GM21619 (cell line): ENCODE measurements around the gene PDF.
A peak's percentile ranks its signal among the peaks of the same experiment; 100 is the strongest.
"Not testable (repeated sequence)": the region's sequence is repeated elsewhere in the genome, so short reads cannot be mapped to it uniquely, and the experiment has no call there.

Experiments used
- ATAC-seq: cut with Tn5 transposase; IDR thresholded peaks from one replicate; pipeline ENCODE4 v1.9.1; 2021; ENCODE audit not compliant: unreplicated experiment

PDF gene, protein sequence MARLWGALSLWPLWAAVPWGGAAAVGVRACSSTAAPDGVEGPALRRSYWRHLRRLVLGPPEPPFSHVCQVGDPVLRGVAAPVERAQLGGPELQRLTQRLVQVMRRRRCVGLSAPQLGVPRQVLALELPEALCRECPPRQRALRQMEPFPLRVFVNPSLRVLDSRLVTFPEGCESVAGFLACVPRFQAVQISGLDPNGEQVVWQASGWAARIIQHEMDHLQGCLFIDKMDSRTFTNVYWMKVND

DNA sequence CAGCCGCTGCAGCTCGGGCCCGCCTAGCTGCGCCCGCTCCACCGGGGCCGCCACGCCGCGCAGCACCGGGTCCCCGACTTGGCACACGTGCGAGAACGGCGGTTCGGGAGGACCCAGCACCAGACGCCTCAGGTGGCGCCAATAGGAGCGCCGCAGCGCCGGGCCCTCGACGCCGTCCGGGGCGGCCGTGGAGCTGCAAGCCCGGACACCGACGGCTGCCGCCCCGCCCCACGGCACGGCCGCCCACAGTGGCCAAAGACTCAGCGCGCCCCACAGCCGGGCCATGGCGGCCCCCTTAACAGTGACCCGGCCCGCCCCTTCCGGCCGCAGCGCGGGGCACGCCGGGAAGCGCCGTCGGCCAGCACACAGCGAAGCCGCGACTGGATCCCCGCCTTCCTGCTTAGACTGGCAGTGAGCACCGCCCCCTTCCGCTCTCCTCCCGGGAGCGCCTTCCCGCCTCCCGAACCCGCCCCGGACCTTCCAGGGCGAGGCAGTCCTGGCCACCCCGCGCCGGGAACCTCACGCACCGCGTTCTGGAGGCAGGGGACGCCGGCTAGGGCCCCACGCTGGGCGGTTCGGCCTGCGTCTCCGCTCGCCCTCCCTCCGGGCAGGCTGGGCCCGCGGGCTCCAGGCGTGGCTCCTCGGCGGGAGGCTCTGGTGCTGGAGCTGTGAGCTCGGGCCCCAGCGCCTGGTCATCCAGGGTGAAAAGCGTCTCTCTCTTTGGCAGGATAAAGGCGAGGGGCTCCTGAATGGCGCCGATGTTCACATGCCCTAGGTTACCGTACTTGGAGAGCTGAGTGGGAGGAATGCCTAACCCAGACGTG lies at the start of gene PDF:
Gene PDF (minus strand): TSS at position 303 of the 824 bp plus-strand sequence. CDS start 18 bp downstream, at position 285.
- ATAC-seq = peak; percentile 96

DNA sequence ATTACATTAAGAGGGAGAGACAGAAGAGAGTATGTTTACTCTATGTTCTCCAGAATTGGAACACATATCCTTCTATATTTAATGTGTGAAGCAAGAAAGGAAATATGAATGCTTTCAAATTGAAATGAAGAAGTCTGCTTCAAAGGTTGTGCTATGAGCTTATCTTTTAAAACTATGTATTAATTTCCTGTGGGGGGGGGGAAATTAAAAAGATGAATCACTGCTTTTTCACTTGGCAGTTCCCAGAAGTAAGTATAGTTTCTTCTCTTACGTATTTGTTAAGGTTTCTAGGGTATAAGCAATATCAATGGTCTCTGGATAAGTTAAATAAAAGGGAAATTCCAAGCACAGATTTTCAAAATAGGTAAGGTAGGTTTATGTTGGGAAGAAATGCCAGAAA lies 48.4 kb upstream of the PDF start:
- ATAC-seq = no peak

DNA sequence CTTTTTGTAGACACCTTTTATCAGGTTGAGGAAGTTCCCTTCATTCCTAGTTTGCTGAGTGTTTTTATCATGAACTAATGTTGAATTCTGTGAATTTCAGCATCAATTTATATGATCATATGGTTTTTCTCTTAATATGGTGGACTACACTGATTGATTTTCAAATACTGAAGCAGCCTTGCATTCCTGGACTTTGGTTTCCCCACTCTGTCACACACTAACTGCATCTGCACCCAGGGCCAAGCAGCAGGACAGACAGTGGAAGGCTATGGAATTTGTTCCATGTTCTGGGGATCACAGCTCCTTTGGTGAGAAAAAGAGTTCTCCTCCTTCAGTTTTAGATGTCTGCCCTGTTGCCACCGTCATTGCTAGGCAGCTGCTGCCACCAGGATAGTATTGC lies 47.6 kb upstream of the PDF start:
- no peak for ATAC-seq

DNA sequence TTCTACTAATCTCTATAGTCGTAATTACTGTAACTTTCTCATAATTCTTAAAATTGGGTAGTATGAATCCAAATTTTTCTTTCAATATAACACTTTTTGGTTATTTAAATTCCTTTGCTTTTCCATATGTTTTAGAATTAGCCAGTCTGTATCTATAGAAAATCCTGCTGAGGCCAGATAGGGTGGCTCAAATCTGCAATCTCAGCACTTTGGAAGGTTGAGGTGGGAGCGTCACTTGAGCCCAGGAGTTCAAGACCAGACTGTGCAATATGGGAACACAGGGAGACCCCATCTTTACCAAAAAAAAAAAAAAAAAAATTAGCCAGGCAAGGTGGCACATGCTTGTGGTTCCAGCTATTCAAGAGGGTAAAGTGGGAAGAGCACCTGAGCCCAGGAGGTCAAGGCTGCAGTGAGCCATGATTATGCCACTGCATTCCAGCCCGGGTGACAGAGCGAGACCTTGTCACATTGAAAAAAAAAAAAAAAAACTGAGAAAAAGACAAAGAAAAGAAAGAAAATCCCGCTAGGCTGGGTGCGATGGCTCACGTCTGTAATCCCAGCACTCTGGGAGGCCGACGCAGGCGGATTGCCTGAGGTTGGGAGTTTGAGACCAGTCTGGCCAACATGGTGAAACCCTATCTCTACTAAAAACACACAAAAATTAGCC lies 46.1 kb upstream of the PDF start:
- ATAC-seq = no peak

DNA sequence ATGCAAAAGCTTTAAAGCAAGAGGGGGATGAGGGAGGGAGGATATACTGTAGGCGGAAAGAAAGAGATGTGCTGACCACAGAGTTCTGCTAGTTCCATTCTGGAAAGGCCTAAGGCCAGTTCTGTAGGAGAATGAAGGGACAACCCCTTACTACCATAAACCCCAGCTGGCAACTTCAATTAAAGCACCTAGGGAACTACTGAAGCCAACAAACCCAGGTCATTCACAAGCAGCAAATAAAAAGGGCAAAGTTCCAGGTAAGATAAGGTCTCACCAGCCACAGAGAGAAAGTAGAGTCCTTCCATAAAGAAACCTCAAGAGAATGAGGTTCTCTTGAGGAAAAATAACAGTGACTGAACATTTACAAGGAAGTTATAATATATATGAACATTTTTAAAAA lies 42.6 kb upstream of the PDF start:
- no peak for ATAC-seq

DNA sequence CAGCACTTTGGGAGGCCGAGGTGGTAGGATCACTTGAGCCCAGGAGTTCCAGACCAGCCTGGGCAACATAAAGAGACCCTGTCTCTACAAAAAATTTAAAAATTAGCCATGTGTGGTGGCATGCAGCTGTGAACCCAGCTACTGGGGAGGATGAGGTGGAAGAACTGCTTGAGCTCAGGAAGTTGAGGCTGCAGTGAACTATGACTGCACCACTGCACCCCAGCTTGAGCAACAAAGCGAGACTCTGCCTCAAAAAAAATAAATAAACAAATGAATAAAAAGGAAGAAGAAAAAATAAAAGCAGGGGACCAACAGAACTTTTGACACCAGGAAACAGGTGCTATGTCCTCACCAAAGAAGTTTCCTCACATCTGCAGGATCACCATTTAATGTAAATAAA lies 41.2 kb upstream of the PDF start:
- ATAC-seq = no peak

DNA sequence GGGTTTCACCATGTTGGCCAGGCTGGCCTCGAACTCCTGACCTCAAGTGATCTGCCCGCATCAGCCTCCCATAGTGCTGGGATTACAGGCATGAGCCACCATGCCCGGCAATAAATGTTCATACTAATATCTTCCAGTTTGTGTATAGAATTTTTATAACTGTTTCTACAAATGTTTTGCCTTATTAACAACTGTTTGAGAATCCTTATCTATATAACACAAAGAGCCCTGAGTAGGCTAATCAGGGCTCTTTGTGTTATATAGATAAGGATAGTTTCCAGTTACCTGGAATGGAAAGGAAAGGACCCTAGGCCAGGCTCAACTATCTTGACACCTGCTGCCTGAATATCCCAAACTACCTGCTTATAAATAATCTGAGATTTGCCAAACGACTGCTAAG lies 38.5 kb upstream of the PDF start:
- no peak for ATAC-seq

DNA sequence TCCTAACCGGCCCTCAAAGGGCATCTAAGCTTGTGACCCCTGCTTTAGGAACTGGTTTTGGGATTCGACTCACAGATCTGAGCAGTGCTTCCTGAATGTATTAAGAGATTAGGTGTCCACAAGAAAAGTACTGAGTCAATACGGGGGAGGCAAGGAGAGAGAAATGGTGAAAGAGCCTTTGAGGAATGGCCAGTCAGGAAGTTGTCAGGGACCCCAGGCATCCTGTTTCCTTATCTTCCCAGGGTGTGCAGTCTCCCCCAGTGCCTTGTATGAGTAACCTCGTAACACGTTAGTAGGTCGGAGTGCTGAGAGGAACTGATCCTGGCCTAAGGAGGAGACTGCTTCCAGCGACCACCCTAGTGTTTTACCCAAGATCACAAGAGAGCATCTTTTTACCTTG lies 37.6 kb upstream of the PDF start:
- ATAC-seq = no peak

DNA sequence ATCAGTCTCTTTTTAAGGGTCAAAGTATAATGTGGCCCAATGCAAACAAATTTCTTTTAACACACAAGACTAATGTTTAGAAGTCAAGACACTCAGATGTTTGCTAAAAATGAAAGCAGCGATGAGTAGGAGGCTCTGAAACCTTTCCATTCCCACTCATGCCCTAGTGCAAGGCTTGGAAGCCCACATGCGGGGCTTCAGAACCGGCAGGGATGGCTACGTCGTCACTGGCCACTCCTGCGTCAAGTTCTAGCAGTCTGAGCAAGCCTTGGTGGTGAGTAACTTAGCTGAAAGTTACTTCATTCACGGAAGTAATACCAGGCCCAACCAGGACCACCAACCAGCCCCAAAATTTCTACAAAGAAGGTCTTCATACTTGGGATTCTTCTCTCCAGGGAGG lies 36.0 kb upstream of the PDF start:
- no peak for ATAC-seq

DNA sequence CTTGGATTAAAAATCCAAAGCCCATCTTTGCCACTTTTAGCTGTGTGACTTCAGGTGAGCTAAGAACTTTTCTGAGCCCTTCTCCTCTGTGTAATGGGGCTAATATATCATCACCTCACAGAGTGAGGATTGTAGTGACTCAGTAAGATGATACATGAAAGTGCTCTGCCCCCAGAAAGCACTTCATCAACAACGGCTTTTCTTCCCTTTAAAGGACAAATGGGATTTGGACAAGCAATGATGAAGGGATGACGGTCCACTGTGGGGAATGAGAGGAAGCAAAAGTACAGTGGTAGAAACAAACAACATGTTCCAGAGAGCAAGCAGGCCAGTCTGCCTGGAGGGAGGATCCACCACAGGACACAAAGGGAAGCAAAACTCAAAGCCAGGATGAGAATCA lies 35.5 kb upstream of the PDF start:
- no peak for ATAC-seq

DNA sequence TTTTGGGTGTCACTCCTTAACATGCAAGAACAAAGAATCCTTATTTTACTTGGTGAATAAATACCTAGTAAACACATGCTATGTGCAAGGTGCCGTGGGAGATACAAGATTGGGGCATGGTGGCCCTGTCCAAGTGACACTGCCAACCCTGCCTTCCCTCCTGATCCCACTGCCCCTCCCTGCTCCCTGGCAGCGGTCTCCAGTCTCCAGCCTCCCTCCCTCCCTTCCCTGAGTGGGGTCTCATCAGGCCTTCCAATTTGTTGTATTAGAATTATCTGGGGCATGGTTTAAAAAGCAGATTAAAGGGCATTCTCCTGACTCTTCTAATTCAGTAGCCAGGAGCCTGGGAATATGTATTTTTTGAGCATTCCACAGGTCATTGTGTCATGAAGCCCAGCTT lies 33.7 kb upstream of the PDF start:
- ATAC-seq = no peak

DNA sequence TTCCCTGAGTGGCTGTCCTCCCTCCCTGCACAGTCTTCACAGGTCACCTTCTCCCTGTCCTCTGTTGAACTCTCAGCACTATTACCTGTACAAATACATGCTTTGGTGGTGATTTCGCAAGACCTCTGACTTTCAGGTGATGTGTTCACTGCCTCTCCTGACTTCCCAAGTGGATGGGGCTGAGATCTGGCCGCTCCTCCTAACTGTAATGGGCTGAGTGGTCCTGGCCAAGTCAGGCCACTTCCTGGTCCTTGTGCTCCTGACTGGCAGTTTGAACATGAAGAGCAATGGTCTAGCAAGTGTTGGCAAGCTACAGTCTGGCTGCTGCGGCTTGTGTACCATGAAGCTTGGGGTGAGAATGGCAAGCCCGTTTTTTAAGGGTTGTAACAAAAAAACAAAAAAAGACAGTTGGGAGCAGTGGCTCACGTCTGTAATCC lies 32.9 kb upstream of the PDF start:
- no peak for ATAC-seq

DNA sequence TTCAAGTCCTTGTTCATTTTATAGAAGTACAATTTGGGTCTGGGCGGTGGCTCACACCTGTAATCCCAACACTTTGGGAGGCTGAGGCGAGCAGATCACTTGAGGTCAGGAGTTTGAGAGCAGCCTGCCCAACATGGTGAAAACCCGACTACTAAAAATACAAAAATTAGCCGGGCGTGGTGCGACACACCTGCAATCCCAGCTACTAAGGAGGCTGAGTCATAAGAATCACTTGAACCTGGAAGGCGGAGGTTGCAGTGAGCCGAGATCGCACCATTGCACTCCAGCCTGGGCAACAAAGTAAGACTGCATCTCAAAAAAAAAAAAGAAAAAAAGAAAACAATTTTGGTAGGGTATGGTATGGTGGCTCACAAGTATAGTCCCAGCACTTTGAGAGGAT lies 29.7 kb upstream of the PDF start:
- ATAC-seq = not testable (repeated sequence)

DNA sequence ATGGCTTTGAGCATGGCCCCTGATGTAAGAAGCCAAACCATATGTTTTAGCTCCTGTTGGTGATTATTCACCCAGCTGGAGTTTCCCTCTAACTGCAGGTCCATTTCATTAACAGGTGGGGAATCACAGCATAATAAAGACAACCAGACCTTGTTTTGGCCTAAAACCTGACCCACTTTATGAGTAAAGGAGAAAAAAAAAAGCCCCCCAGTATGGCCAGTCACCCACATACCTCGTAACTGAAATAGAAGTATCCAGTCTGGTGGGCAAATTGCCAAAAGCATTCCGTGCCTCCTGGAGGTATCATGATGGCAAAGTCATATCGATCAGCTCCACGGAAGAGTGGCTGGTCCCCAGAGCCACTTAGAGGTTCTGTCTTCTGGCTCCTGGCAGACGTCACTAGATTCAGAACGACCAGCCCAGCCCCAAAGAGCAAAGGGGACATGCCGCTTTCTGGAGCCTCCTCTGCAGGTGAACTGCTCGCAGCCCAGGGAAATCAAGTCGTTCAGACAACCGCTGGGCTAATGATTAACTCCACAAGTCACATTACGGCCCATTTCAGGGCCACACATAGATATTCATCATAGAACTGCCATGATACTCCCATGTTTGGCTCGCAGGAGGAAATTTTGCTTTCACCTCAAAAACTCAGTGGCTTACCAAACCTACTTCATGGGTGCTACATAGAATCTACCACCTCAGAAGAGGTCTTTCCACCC lies 21.1 kb upstream of the PDF start, which contains the start of gene TMED6:
Gene TMED6 (minus strand): TSS at position 478 of the 719 bp plus-strand sequence. CDS start 33 bp downstream, at position 445.
- ATAC-seq = no peak

DNA sequence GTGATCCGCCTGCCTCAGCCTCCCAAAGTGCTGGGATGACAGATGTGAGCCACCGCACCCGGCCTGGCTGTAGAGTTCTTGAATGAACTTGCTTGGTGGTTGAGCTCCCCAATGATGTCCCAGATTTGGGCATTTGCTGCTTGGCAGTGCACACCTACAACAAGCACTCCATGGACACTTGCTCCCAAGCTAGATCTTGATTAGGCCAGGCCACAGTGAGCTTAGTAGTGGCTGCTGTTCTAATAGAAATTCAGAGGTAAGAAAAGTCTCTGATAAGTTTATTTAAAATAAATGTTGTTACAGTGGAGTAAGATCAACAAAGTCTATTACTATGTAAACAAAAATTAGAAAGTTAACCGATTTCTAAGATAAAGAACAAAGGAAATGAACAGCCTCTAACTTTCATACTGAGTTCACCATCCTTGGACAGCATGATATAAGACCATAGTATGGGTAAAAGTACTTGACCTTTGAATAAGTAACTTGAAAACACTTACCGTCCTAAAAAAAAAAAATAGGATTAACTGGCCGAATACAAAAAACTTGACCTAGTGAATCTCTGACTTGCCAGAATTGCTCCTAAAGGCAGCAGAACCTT lies 20.2 kb upstream of the PDF start:
- no peak for ATAC-seq

DNA sequence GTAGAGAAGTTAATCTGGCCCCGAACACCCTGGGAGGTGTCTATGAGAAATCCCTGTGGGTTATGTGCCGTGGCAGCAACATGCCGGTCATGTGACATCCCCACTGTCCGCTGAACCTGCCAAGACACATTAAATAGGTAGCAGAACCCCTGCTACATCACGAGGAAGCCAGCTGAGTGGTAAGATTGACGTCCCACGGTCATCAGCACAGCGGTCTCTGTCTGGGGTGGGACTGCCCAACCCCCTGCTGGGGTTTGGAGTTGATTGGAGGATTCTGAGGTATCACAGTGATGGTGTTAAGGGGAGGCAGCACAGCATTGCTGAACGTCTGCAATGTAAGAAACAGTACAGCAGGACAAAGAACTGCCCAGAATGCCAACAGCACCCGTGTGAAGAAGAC lies 19.1 kb upstream of the PDF start:
- ATAC-seq = no peak

DNA sequence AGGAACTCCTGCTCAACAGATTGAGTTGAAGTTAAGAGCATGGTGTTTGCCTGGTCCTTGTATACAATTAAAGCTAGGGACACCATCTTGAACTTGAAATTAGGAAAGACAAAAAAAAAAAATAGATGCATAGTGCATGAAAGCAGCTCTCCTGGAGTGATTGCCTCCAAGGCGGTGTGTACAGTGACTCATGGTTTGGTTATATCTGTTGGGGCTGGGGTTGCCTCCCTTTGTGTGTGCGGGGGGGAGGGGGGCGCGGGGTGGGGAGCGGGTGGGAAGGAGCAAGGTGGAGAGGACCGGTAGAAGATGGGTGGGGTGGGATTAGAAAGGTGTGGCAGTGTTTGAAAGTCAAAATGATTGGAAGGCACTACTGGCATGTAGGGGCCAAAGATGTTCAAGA lies 17.8 kb upstream of the PDF start:
- no peak for ATAC-seq

DNA sequence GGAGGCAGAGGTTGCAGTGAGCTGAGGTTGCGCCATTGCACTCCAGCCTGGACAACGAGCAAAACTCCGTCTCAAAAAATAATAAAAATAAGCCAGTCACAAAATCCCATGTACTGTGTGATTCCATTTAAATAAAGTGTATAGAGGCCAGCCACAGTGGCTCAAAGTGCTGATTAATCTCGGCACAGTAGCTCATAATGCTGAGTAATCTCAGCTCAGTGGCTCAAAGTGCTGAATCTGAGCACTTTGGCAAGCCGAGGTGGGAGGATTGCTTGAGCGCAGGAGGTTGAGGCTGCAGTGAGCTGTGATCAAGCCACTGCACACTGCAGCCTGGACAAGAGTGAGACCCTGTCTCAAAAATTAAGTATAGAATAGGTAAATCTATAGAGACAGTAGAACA lies 16.3 kb upstream of the PDF start:
- no peak for ATAC-seq

DNA sequence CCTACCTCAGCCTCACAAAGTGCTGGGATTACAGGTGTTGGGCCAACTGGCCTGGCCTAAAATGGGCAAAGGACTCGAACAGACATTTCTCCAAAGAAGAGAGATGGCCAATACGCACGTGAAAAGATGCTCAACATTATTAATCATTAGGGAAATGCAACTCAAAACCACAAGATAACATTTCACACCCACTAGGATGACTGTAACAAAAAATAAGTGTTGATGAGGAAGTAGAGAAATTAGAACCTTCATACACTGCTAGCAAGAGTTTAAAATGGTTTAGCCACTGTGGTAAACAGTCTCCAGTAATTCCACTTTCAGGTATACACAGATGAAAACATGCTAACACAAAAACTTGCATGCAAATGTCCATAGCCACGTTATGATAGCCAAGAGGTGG lies 15.5 kb upstream of the PDF start:
- no peak for ATAC-seq

DNA sequence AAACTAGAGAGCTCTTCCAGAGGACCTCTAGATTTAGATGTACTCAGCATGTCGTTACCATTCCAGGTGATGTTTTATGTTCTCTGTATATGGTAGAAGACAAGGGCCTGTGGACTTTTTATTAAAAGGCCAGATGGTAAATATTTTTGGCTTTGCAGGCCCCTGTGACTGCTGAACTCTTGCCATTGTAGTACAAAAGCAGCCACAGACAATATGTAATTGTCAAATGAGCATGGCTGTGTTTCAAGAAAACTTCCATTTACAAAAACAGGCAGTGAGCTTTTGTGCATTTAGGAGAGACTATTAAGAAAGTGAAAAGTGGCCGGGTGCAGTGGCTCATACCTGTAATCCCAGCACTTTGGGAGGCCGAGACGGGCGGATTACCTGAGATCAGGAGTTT lies 13.8 kb upstream of the PDF start:
- ATAC-seq = no peak

DNA sequence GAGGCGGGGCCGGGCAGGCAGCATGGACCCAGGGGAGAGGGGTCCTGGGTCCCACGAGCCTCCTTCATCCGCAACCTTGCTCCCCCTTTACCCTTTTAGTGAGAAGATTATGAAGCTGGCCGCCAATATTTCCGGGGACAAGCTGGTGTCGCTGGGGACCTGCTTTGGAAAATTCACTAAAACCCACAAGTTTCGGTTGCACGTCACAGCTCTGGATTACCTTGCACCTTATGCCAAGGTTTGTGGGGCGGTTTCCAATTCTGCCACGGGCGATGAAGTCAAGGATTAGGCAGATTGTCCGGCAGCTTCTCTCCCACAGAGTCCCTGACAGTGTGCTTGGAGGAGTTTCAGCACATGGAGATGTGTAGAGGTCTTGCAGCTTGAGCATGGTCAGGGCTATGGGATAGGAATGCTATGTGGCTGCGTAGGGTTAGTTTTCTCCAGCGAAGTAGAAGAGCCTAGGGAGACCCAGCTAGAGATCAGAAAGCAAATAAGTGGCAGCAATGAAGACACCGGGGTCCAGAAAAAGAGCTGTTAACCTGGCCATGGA lies 9.8 kb upstream of the PDF start:
- no peak for ATAC-seq
